Neural cell (in vitro differentiated cells): ENCODE results near the gene DUSP14. TPM values are rescaled to one million over a fixed set of nuclear protein-coding genes. Genes with fewer than 3 reads are reported as not detected.

Experiments
- H2AFZ ChIP-seq: fragments of 200-600, 300-800 bp; sonication (generic), shearing (Covaris generic); 2 replicates; pipeline ENCODE4 v1.6.0; 2014; ENCODE audit warnings: low read depth, mild to moderate bottlenecking, antibody characterized with exemption, low read length, moderate library complexity
- H3F3A ChIP-seq: fragments of 200-600 bp; shearing (Covaris generic); 2 replicates; pipeline ENCODE4 v1.6.1; 2016; ENCODE audit warnings: mild to moderate bottlenecking, moderate library complexity, mixed read lengths, antibody characterized with exemption, low read length; ENCODE audit not compliant: insufficient read depth, poor library complexity, severe bottlenecking
- H3K27ac ChIP-seq: fragments of 200-600, 300-800 bp; sonication (generic), shearing (Covaris generic); 2 replicates; pipeline ENCODE4 v1.5.1; 2014; ENCODE audit warnings: mild to moderate bottlenecking, low read length, moderate library complexity
- H3K27me3 ChIP-seq: fragments of 300-800, 200-600 bp; sonication (generic), shearing (Covaris generic); 2 replicates; pipeline ENCODE4 v1.6.0; 2014; ENCODE audit warnings: mild to moderate bottlenecking, low read depth, low read length, moderate library complexity; ENCODE audit not compliant: insufficient read depth
- H3K36me3 ChIP-seq: fragments of 300-800, 200-600 bp; sonication (generic), shearing (Covaris generic); 2 replicates; pipeline ENCODE4 v1.5.1; 2014; ENCODE audit warnings: mild to moderate bottlenecking, antibody characterized with exemption, low read length, moderate library complexity; ENCODE audit not compliant: insufficient read depth
- H3K4me2 ChIP-seq: fragments of 300-800, 200-600 bp; sonication (generic), shearing (Covaris generic); 2 replicates; pipeline ENCODE4 v1.6.0; 2014; ENCODE audit warnings: mild to moderate bottlenecking, low read length
- H3K4me3 ChIP-seq: fragments of 300-800, 200-600 bp; sonication (generic), shearing (Covaris generic); 2 replicates; pipeline ENCODE4 v1.5.1; 2014; ENCODE audit warnings: mild to moderate bottlenecking, low read length, moderate library complexity
- H3K79me2 ChIP-seq: fragments of 200-600 bp; shearing (Covaris generic); replicated peaks from 2 replicates; pipeline ENCODE4 v1.6.0; 2014; ENCODE audit warnings: mild to moderate bottlenecking, low read length, moderate library complexity; ENCODE audit not compliant: insufficient read depth
- H3K9ac ChIP-seq: fragments of 300-800, 200-600 bp; sonication (generic), shearing (Covaris generic); 2 replicates; pipeline ENCODE4 v1.6.1; 2016; ENCODE audit warnings: mild to moderate bottlenecking, low read length, mixed read lengths
- H3K9me2 ChIP-seq: fragments of 200-600 bp; shearing (Covaris generic); 2 replicates; pipeline ENCODE4 v1.6.1; 2016; ENCODE audit warnings: mild to moderate bottlenecking, low read length, mixed read lengths; ENCODE audit not compliant: insufficient read depth
- H3K9me3 ChIP-seq: fragments of 200-600, 300-800 bp; sonication (generic), shearing (Covaris generic); 2 replicates; pipeline ENCODE4 v1.6.1; 2016; ENCODE audit warnings: mild to moderate bottlenecking, mixed run types, low read length, moderate library complexity, mixed read lengths
- H4K20me1 ChIP-seq: fragments of 200-600 bp; shearing (Covaris generic); 2 replicates; pipeline ENCODE4 v1.6.1; 2016; ENCODE audit warnings: mild to moderate bottlenecking, mixed run types; ENCODE audit not compliant: insufficient read depth
- EP300 ChIP-seq: fragments of 450-650 bp; conservative IDR thresholded peaks from 2 replicates; pipeline ENCODE4 v1.6.1; 2014; ENCODE audit warnings: antibody characterized with exemption, mild to moderate bottlenecking, moderate library complexity; ENCODE audit not compliant: poor library complexity, severe bottlenecking
- EZH2 ChIP-seq: fragments of 200-600, 300-800 bp; shearing (Covaris generic), sonication (generic); IDR thresholded peaks from 2 replicates; pipeline ENCODE4 v1.6.1; 2014; ENCODE audit warnings: antibody characterized with exemption, low read length, borderline replicate concordance, mild to moderate bottlenecking; ENCODE audit not compliant: insufficient read depth, poor library complexity, severe bottlenecking
- MXI1 ChIP-seq: fragments of 450-650 bp; conservative IDR thresholded peaks from 2 replicates; pipeline ENCODE4 v1.6.1; 2014; ENCODE audit warnings: antibody characterized with exemption, mild to moderate bottlenecking; ENCODE audit not compliant: poor library complexity, severe bottlenecking
- POLR2AphosphoS5 ChIP-seq: IDR thresholded peaks from 2 replicates; pipeline ENCODE4 v1.6.1; 2012
- RAD21 ChIP-seq: fragments of 450-650 bp; conservative IDR thresholded peaks from 2 replicates; pipeline ENCODE4 v1.6.1; 2014; ENCODE audit warnings: antibody characterized with exemption, mild to moderate bottlenecking, moderate library complexity
- SMC3 ChIP-seq: fragments of 450-650 bp; conservative IDR thresholded peaks from 2 replicates; pipeline ENCODE4 v1.6.1; 2014; ENCODE audit warnings: antibody characterized with exemption, mild to moderate bottlenecking, moderate library complexity; ENCODE audit not compliant: poor library complexity
- TAF1 ChIP-seq: IDR thresholded peaks from 2 replicates; pipeline ENCODE4 v1.6.1; 2012; ENCODE audit warnings: low read depth
- polyA plus RNA-seq: library from polyadenylated mRNA; depleted of rRNA; stranded (reverse); fragments of >200 nt; gene quantifications from 2 replicates; pipeline ENCODE4 v1.2.3, GENCODE V29; 2014
- TF ChIP-seq, protein P1 (sequence below): IDR thresholded peaks from 2 replicates; pipeline ENCODE4 v1.6.1; 2012; ENCODE audit warnings: borderline replicate concordance
- TF ChIP-seq, protein P2 (sequence below): fragments of 450-650 bp; IDR thresholded peaks from 2 replicates; pipeline ENCODE4 v1.5.1; 2014; ENCODE audit warnings: antibody characterized with exemption, mild to moderate bottlenecking, moderate library complexity; ENCODE audit not compliant: poor library complexity, severe bottlenecking

DUSP14 gene
- polyA plus RNA-seq, 1 donor from 2014 or later, result 19.7 TPM

DNA sequence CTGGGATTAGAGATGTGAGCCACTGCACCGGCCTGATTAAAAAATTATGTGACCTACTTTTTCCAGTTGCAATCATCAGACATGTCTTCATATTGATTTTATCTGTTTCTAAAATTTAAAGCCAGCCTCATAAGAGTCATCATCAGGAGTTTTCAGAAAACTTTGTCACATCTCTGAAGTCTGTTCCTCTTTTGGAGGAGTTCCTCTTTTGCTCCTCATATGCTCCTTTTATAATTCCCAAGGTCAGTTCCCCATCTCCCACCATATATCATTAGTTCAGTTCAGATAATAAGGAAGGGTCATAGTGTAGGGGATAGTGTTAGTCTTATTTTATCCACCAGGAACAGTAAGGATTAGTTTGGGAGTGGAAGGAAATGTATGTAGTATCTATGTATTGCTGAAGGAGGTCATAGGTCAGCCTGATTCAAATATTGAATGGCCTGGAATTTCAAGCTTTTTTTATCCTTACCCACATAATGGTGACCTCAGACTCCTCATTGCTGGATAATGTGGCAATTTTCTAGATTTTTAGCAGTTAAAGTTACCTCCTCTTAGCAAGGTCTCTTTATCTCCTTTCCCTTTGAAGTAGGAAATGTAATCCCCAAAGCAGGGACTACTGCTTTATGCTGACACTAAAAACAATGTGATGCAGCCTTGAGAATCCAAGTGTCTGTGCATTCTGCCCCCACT lies 13.8 kb upstream of the DUSP14 start:
- TF ChIP-seq MXI1, result no peak
- no peak for TF ChIP-seq SMC3
- TF ChIP-seq RAD21, result no peak
- TF ChIP-seq POLR2AphosphoS5, result no peak
- TF ChIP-seq, protein P1, sequence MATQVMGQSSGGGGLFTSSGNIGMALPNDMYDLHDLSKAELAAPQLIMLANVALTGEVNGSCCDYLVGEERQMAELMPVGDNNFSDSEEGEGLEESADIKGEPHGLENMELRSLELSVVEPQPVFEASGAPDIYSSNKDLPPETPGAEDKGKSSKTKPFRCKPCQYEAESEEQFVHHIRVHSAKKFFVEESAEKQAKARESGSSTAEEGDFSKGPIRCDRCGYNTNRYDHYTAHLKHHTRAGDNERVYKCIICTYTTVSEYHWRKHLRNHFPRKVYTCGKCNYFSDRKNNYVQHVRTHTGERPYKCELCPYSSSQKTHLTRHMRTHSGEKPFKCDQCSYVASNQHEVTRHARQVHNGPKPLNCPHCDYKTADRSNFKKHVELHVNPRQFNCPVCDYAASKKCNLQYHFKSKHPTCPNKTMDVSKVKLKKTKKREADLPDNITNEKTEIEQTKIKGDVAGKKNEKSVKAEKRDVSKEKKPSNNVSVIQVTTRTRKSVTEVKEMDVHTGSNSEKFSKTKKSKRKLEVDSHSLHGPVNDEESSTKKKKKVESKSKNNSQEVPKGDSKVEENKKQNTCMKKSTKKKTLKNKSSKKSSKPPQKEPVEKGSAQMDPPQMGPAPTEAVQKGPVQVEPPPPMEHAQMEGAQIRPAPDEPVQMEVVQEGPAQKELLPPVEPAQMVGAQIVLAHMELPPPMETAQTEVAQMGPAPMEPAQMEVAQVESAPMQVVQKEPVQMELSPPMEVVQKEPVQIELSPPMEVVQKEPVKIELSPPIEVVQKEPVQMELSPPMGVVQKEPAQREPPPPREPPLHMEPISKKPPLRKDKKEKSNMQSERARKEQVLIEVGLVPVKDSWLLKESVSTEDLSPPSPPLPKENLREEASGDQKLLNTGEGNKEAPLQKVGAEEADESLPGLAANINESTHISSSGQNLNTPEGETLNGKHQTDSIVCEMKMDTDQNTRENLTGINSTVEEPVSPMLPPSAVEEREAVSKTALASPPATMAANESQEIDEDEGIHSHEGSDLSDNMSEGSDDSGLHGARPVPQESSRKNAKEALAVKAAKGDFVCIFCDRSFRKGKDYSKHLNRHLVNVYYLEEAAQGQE, result no peak
- H3K27ac ChIP-seq, result no peak overlapping the region
- H3K4me3 ChIP-seq, result no peak overlapping the region
- H3F3A ChIP-seq, result no peaks in the 10 kb centered on the region
- H3K27me3 ChIP-seq, result no peaks in the 10 kb centered on the region
- H2AFZ ChIP-seq, result no peak overlapping the region
- no peak overlapping the region for H3K4me2 ChIP-seq
- no peaks in the 10 kb centered on the region for H3K9me2 ChIP-seq
- no peaks in the 10 kb centered on the region for H3K36me3 ChIP-seq
- no peaks in the 10 kb centered on the region for H3K9me3 ChIP-seq
- H3K9ac ChIP-seq, result no peak overlapping the region
- H4K20me1 ChIP-seq, result no peaks in the 10 kb centered on the region
- H3K79me2 ChIP-seq, result no peaks in the 10 kb centered on the region

DNA sequence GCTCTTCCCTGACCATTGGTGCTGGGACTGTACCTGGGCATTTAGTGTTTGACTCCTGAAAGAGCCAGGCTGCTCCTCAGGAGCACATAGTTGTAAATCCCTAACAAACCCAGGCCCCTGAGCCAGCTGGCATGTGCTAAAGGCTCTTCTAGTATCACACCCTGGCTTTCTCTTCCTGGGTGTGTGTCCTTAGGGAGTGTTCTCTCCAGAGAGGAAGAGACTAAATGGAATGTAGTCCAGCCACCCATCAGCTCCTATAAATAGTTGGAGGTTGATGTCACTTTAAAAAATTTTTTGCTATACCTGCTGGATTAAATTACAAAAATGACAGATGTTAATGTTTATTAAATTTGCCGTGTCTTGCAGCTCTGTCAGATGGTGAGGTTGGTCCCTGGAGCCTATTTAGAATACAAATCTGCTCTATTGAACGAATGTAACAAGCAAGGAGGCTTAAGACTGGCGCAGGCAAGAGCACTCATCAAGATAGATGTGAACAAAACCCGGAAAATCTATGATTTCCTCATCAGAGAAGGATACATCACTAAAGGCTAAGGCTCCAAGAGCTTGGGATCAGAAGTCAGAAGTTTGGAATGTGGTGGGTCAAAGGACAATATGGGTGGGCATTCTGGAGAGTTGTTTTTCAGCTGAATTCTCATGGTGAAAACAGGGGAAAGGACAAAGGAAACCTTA lies 13.1 kb upstream of the DUSP14 start:
- Histone ChIP-seq H3K9me2 (no peaks in the 10 kb centered on the region), H3K79me2 (no peaks in the 10 kb centered on the region), H2AFZ (no peak overlapping the region), H4K20me1 (no peaks in the 10 kb centered on the region), H3K36me3 (no peaks in the 10 kb centered on the region), H3K9ac (no peak overlapping the region), H3K4me2 (no peak overlapping the region), H3F3A (no peaks in the 10 kb centered on the region), H3K27me3 (no peaks in the 10 kb centered on the region), H3K4me3 (no peak overlapping the region), H3K27ac (no peak overlapping the region), H3K9me3 (no peaks in the 10 kb centered on the region)
- TF ChIP-seq RAD21 (no peak), TAF1 (no peak), SMC3 (no peak), EZH2 (no peak), POLR2AphosphoS5 (no peak), EP300 (no peak), MXI1 (no peak)
- TF ChIP-seq, protein P1, result no peak
- TF ChIP-seq, protein P2, sequence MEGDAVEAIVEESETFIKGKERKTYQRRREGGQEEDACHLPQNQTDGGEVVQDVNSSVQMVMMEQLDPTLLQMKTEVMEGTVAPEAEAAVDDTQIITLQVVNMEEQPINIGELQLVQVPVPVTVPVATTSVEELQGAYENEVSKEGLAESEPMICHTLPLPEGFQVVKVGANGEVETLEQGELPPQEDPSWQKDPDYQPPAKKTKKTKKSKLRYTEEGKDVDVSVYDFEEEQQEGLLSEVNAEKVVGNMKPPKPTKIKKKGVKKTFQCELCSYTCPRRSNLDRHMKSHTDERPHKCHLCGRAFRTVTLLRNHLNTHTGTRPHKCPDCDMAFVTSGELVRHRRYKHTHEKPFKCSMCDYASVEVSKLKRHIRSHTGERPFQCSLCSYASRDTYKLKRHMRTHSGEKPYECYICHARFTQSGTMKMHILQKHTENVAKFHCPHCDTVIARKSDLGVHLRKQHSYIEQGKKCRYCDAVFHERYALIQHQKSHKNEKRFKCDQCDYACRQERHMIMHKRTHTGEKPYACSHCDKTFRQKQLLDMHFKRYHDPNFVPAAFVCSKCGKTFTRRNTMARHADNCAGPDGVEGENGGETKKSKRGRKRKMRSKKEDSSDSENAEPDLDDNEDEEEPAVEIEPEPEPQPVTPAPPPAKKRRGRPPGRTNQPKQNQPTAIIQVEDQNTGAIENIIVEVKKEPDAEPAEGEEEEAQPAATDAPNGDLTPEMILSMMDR, result no peak
